Keratinocyte (primary cell): Measurements from ENCODE around the gene LPIN1.

Experiments used
- EZH2 ChIP-seq: IDR thresholded peaks from one replicate; pipeline ENCODE4 v1.6.1; 2012; ENCODE audit warnings: inconsistent platforms, mild to moderate bottlenecking, low read length, moderate library complexity
- TF ChIP-seq, protein P1 (sequence below), 3 experiments: IDR thresholded peaks in 1 of 3; conservative IDR thresholded peaks in 1 of 3; optimal IDR thresholded peaks in 1 of 3; 2 replicates in 2 of 3; 3 replicates in 1 of 3; pipeline versions ENCODE3 to v1.5.1; 2011; ENCODE audit warnings: low read length in 3 of 3, mild to moderate bottlenecking in 3 of 3, moderate library complexity in 2 of 3, control low read depth in 1 of 3, inconsistent platforms in 1 of 3; ENCODE audit not compliant: insufficient read depth in 2 of 3; ENCODE audit errors: extremely low read depth in 1 of 3

DNA sequence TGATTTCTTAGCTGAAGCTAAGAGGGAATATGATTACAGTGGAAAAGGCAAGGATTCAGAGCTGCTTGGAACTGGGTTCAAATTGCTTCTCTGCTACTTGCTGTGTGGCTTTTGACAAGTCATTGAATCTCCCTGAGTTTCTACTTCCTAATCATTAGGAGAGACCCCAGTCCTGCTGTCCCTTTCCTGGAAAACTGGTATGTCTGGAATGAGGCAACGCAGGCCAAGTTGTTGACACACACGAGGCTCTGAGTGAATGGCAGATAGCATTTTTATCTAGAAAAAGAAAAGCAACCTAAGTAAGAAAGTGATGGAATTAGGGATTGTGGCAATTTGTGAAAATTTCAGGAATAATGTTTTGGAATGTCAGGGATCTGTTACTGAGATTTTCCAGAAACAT, 123.6 kb downstream of the LPIN1 start:
- TF ChIP-seq, protein P1, sequence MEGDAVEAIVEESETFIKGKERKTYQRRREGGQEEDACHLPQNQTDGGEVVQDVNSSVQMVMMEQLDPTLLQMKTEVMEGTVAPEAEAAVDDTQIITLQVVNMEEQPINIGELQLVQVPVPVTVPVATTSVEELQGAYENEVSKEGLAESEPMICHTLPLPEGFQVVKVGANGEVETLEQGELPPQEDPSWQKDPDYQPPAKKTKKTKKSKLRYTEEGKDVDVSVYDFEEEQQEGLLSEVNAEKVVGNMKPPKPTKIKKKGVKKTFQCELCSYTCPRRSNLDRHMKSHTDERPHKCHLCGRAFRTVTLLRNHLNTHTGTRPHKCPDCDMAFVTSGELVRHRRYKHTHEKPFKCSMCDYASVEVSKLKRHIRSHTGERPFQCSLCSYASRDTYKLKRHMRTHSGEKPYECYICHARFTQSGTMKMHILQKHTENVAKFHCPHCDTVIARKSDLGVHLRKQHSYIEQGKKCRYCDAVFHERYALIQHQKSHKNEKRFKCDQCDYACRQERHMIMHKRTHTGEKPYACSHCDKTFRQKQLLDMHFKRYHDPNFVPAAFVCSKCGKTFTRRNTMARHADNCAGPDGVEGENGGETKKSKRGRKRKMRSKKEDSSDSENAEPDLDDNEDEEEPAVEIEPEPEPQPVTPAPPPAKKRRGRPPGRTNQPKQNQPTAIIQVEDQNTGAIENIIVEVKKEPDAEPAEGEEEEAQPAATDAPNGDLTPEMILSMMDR (optimal IDR thresholded peaks at IDR 0.05 in 1 of 3, IDR thresholded peaks at IDR 0.05 in 1 of 3, conservative IDR thresholded peaks at IDR 0.05 in 1 of 3; ENCODE audit: extremely low read depth in 1 of 3, insufficient read depth in 2 of 3, low read length in 3 of 3) = no peak
- no peak for TF ChIP-seq EZH2
